ENCODE data around the gene CCSER1. TPM values are rescaled to one million over a fixed set of nuclear protein-coding genes. Genes with fewer than 3 reads are reported as not detected.

CCSER1 gene
- total and polyA plus RNA-seq, 2 of the 8 experiments (the other 6 are each of a cell fraction or from before 2014, with no cell fraction given) = 0.26 to 0.84 TPM

GRCh38 chr4:91092398-91092980, 965.3 kb downstream of the CCSER1 start:
- no peak overlapping the region for H3K14ac ChIP-seq (ENCODE audit: insufficient read length)
- WGBS, 2 experiments (ENCODE audit: extremely low coverage in 1 of 2, insufficient coverage in 1 of 2, insufficient read length in 1 of 2, insufficient replicate concordance in 2 of 2, low coverage in 1 of 2, low lambda C conversion rate in 2 of 2, missing lambda C conversion rate in 1 of 2) = 91% methylated on average over 2 of the region's 2 CpGs; no CpG with 5 or more reads in 1 of the 2 experiments
- no peak overlapping the region for H3K18ac ChIP-seq (ENCODE audit: extremely low read depth, low read length)
- H4K8ac ChIP-seq (ENCODE audit: extremely low read depth, insufficient read depth, low read length) = no peak overlapping the region; the same call in 1 of the 2 replicates
- no peak overlapping the region for H2BK5ac ChIP-seq (ENCODE audit: low read depth, low read length)
- H3K27me3 ChIP-seq (replicated peaks in 1 of 4; ENCODE audit: control insufficient read depth in 3 of 4, extremely low read depth in 1 of 4, insufficient read depth in 3 of 4, low read length in 3 of 4) = no peaks in the 10 kb centered on the region
- TF ChIP-seq ZNF274 (IDR thresholded peaks at IDR 0.05; ENCODE audit: borderline replicate concordance, extremely low read depth, low read length) = no peak
- TF ChIP-seq RAD21 (IDR thresholded peaks at IDR 0.05 in 1 of 2, conservative IDR thresholded peaks at IDR 0.05 in 1 of 2; ENCODE audit: low read depth in 2 of 2, low read length in 2 of 2) = peak; percentile 48
- POLR2A ChIA-PET (ENCODE audit: partially characterized antibody) = no interaction called here
- no peak overlapping the region for H2BK12ac ChIP-seq (ENCODE audit: low read depth, low read length)
- no peaks in the 10 kb centered on the region; a peak in 1 of 8 replicates for H3K36me3 ChIP-seq (ENCODE audit: control insufficient read depth in 2 of 4, insufficient read depth in 4 of 4, low read length in 3 of 4)
- no peak overlapping the region for H3K27ac ChIP-seq (ENCODE audit: low read depth, low read length)
- peaks cover 0 to 3% (median 1%) of the 10 kb centered on the region in 4 experiments; a peak in 3 of 7 replicates for H3K4me1 ChIP-seq (replicated peaks in 1 of 4; ENCODE audit: control insufficient read depth in 3 of 4, insufficient read depth in 4 of 4, low read length in 3 of 4)
- no peaks in the 10 kb centered on the region for H3K79me2 ChIP-seq (ENCODE audit: control insufficient read depth in 1 of 2, insufficient read depth in 2 of 2, low read length in 2 of 2)
- peaks cover 8 to 9% of the 10 kb centered on the region in 2 experiments; a peak in 2 of 4 replicates for H3K9me3 ChIP-seq (ENCODE audit: insufficient read depth in 2 of 2, low read depth in 1 of 2, low read length in 1 of 2)
- no peak overlapping the region for H2BK120ac ChIP-seq (replicated peaks; ENCODE audit: low read depth, low read length)
- H4K91ac ChIP-seq (replicated peaks; ENCODE audit: insufficient read length, low read length) = no peak overlapping the region
- H3K4me2 ChIP-seq (ENCODE audit: insufficient read depth in 1 of 2, low read depth in 2 of 2, low read length in 2 of 2) = no peak overlapping the region
- no peaks in the 10 kb centered on the region for H3K23me2 ChIP-seq (ENCODE audit: low read depth, low read length)
- FAIRE-seq (no peak), DNase-seq (ENCODE audit: low read depth in 1 of 2, low spot score in 2 of 2) (no peak)
- no peak overlapping the region for H2AK5ac ChIP-seq (ENCODE audit: low read depth, low read length)
- H3K56ac ChIP-seq (replicated peaks; ENCODE audit: insufficient read length, low read depth, low read length) = no peak overlapping the region
- H2BK15ac ChIP-seq (ENCODE audit: low read length) = no peak overlapping the region
- H3K4me3 ChIP-seq (ENCODE audit: extremely low read depth in 1 of 4, insufficient read depth in 2 of 4, low read depth in 3 of 4, low read length in 4 of 4) = no peak overlapping the region
- CTCF ChIA-PET (ENCODE audit: partially characterized antibody) = interaction anchor here (0.8 to 1.8 kb wide), 2 partner anchors 672 to 674 kb away, joined by 4 to 6 read pairs; no protein-coding TSS in a partner anchor
- H3K9ac ChIP-seq (replicated peaks in 1 of 4; ENCODE audit: extremely low read depth in 1 of 4, low read depth in 3 of 4, low read length in 3 of 4) = no peak overlapping the region
- H2BK20ac ChIP-seq (ENCODE audit: low read length) = no peak overlapping the region
- H2AFZ ChIP-seq (ENCODE audit: low read length) = no peak overlapping the region
- H3K4ac ChIP-seq (replicated peaks; ENCODE audit: insufficient read length, low read depth, low read length) = no peak overlapping the region
- H3K23ac ChIP-seq (ENCODE audit: insufficient read length) = no peak overlapping the region
- H4K20me1 ChIP-seq (replicated peaks in 1 of 2; ENCODE audit: control insufficient read depth in 1 of 2, insufficient read depth in 2 of 2, low read length in 2 of 2) = no peaks in the 10 kb centered on the region
- H4K5ac ChIP-seq (ENCODE audit: insufficient read length, low read depth, low read length) = no peak overlapping the region
- H3K79me1 ChIP-seq (ENCODE audit: low read depth, low read length) = no peaks in the 10 kb centered on the region
